Hepatocyte (in vitro differentiated cells): Measurements from ENCODE around the gene CNOT8.

Experiments used
- EZH2 ChIP-seq: fragments of 200-600 bp; sonication (generic); IDR thresholded peaks from 2 replicates; pipeline ENCODE4 v1.6.1; 2016; ENCODE audit warnings: antibody characterized with exemption, mild to moderate bottlenecking, borderline replicate concordance
- EZH2phosphoT487 ChIP-seq: fragments of 200-600 bp; sonication (generic); IDR thresholded peaks from one replicate; pipeline ENCODE4 v1.6.1; 2018; ENCODE audit warnings: antibody characterized with exemption, mild to moderate bottlenecking, low read depth, moderate library complexity; ENCODE audit not compliant: unreplicated experiment, severe bottlenecking
- TF ChIP-seq, protein P1 (sequence below): fragments of 200-600 bp; sonication (generic); IDR thresholded peaks from 2 replicates; pipeline ENCODE4 v1.5.1; 2016; ENCODE audit warnings: antibody characterized with exemption, mild to moderate bottlenecking; ENCODE audit not compliant: poor library complexity

DNA sequence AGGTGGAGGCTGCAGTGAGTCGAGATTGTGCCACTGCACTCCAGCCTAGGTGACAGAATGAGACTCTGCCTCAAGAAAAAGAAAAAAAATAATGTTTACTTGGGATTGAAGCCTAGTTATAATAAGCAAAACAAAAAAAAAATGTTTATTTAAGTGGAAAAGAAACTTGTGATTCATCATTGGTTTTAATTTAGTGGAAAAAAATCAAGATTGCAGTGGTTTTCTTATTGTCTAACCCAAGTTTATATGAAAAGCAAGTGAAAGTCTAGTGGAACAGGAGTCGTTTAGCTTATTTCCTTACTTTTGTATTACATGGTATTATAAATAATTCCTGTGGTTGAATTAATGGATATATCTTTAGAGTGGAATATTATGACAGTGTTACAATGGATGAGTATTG is 8.4 kb downstream of the CNOT8 start:
- TF ChIP-seq, protein P1, sequence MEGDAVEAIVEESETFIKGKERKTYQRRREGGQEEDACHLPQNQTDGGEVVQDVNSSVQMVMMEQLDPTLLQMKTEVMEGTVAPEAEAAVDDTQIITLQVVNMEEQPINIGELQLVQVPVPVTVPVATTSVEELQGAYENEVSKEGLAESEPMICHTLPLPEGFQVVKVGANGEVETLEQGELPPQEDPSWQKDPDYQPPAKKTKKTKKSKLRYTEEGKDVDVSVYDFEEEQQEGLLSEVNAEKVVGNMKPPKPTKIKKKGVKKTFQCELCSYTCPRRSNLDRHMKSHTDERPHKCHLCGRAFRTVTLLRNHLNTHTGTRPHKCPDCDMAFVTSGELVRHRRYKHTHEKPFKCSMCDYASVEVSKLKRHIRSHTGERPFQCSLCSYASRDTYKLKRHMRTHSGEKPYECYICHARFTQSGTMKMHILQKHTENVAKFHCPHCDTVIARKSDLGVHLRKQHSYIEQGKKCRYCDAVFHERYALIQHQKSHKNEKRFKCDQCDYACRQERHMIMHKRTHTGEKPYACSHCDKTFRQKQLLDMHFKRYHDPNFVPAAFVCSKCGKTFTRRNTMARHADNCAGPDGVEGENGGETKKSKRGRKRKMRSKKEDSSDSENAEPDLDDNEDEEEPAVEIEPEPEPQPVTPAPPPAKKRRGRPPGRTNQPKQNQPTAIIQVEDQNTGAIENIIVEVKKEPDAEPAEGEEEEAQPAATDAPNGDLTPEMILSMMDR: no peak
- TF ChIP-seq EZH2 (no peak), EZH2phosphoT487 (no peak)
